Endothelial cell of umbilical vein (primary cell): ENCODE results near the gene ADH7. TPM values are rescaled to one million over a fixed set of nuclear protein-coding genes. Genes with fewer than 3 reads are reported as not detected.

Source experiments
- BruUV-seq: library from RNA; stranded (reverse); fragments of 400-500 nt; replicated peaks from 2 replicates; lab custom pipeline; 2021; lab: Mats Ljungman, UMichigan
- CTCF ChIA-PET: fragments of 300-600, 350-600 bp; sonication (Branson Sonifier 250); formaldehyde crosslinking; loops from one replicate; lab custom pipeline; 2021; ENCODE audit warnings: antibody characterized with exemption, inconsistent platforms; lab: Charles Lee
- POLR2A ChIA-PET: fragments of 300-600, 350-600 bp; sonication (Branson Sonifier 250); formaldehyde crosslinking; loops from one replicate; lab custom pipeline; 2021; ENCODE audit warnings: antibody characterized with exemption, inconsistent platforms; lab: Charles Lee
- DNase-seq: peaks from one replicate; pipeline ENCODE4 v3.0.0-alpha.2; 2011; ENCODE audit warnings: low read depth, low spot score
- FAIRE-seq: peaks from 2 replicates; lab custom pipeline; 2011; peaks lifted over from hg19 to GRCh38; lab: Jason Lieb, UNC
- H2AFZ ChIP-seq: 2 replicates; pipeline ENCODE4 v1.6.0; 2012; ENCODE audit warnings: low read depth, low read length, control low read depth, inconsistent platforms
- H3K27ac ChIP-seq: 2 replicates; pipeline ENCODE4 v1.5.1; 2011; ENCODE audit warnings: low read depth, mild to moderate bottlenecking, control low read depth, low read length, moderate library complexity; ENCODE audit not compliant: insufficient read depth
- H3K27me3 ChIP-seq, 2 experiments: 2 replicates each; pipeline versions ENCODE4 v1.6.0 to v1.6.1; 2011; ENCODE audit warnings: low read length in 2 of 2, mixed read lengths in 1 of 2; ENCODE audit not compliant: control insufficient read depth in 2 of 2, insufficient read depth in 2 of 2
- H3K36me3 ChIP-seq, 2 experiments: 2 replicates in 1 of 2; 3 replicates in 1 of 2; pipeline ENCODE4 v1.5.1; 2011; ENCODE audit warnings: low read length in 2 of 2, mild to moderate bottlenecking in 1 of 2, moderate library complexity in 1 of 2; ENCODE audit not compliant: control insufficient read depth in 2 of 2, insufficient read depth in 2 of 2; ENCODE audit errors: extremely low read depth in 1 of 2
- H3K4me1 ChIP-seq: 3 replicates; pipeline ENCODE4 v1.5.1; 2011; ENCODE audit warnings: mild to moderate bottlenecking, low read length; ENCODE audit not compliant: control insufficient read depth, insufficient read depth; ENCODE audit errors: extremely low read depth
- H3K4me2 ChIP-seq: 2 replicates; pipeline ENCODE4 v1.6.1; 2011; ENCODE audit warnings: low read length, control low read depth, mixed read lengths; ENCODE audit not compliant: insufficient read depth
- H3K4me3 ChIP-seq, 3 experiments: fragments of 200-600 bp in 1 of 3; sonication (generic), shearing (Covaris generic) in 1 of 3; replicated peaks in 1 of 3; 2 replicates each; pipeline ENCODE4 v1.5.1; 2011 to 2016; ENCODE audit warnings: control low read depth in 3 of 3, low read length in 3 of 3, mild to moderate bottlenecking in 2 of 3, inconsistent platforms in 1 of 3, low read depth in 1 of 3, moderate library complexity in 1 of 3; ENCODE audit not compliant: insufficient read depth in 1 of 3
- H3K79me2 ChIP-seq: 2 replicates; pipeline ENCODE4 v1.6.0; 2012; ENCODE audit warnings: low read length, inconsistent platforms; ENCODE audit not compliant: control insufficient read depth, insufficient read depth
- H3K9ac ChIP-seq: replicated peaks from 2 replicates; pipeline ENCODE3; 2011; ENCODE audit warnings: low read length, control low read depth; ENCODE audit not compliant: insufficient read depth; ENCODE audit errors: extremely low read depth
- H3K9me1 ChIP-seq: replicated peaks from 3 replicates; pipeline ENCODE4 v1.6.0; 2011; ENCODE audit warnings: mild to moderate bottlenecking, low read length; ENCODE audit not compliant: control insufficient read depth, insufficient read depth; ENCODE audit errors: extremely low read depth
- H3K9me3 ChIP-seq: replicated peaks from 2 replicates; pipeline ENCODE4 v1.5.1; 2012; ENCODE audit warnings: low read length, inconsistent platforms; ENCODE audit not compliant: control insufficient read depth, insufficient read depth
- H4K20me1 ChIP-seq: replicated peaks from 2 replicates; pipeline ENCODE3; 2011; ENCODE audit warnings: mild to moderate bottlenecking, low read length; ENCODE audit not compliant: control insufficient read depth, insufficient read depth; ENCODE audit errors: extremely low read depth
- JUN ChIP-seq: IDR thresholded peaks from 2 replicates; pipeline ENCODE4 v1.6.1; 2011; ENCODE audit warnings: borderline replicate concordance, low read depth; ENCODE audit not compliant: insufficient read length, insufficient read depth
- MYC ChIP-seq: IDR thresholded peaks from one replicate; pipeline ENCODE4 v1.6.1; 2011; ENCODE audit warnings: mild to moderate bottlenecking, low read depth, low read length
- POLR2AphosphoS5 ChIP-seq: IDR thresholded peaks from 2 replicates; pipeline ENCODE4 v1.6.1; 2012; ENCODE audit warnings: low read depth, mild to moderate bottlenecking, control low read depth, low read length, moderate library complexity; ENCODE audit not compliant: insufficient read depth
- dilution Hi-C: fragments of 300-500 bp; cut with MboI; formaldehyde crosslinking; loops from one replicate; pipeline ENCODE4 v1.15.0; 2019; ENCODE audit warnings: low sequenced_read_pairs; ENCODE audit not compliant: extremely low pct_ligation_motif_present
- intact Hi-C: fragments of 100-400 bp; cut with micrococcal nuclease; formaldehyde crosslinking; loops from one replicate; pipeline ENCODE4 v1.10.0; 2022
- polyA plus RNA-seq, 4 experiments: library from polyadenylated mRNA; depleted of rRNA in 3 of 4; stranded (reverse) in 3 of 4; unstranded in 1 of 4; fragments of >200 nt; gene quantifications; 2 replicates each; pipeline versions ENCODE4 v1.2.1 to v1.2.3, GENCODE V29; 2011 to 2012; ENCODE audit warnings: missing spikeins in 1 of 4
- total RNA-seq: library from RNA; stranded (reverse); gene quantifications from 2 replicates; pipeline ENCODE4 v1.2.3, GENCODE V29; 2021

The ADH7 gene
- total and polyA plus RNA-seq, 2 donors (not counting 3 experiments of a cell fraction or from before 2014, with no cell fraction given) = not detected

- Histone ChIP-seq H3K4me2 (no peak overlapping the region), H3K9me1 (no peaks in the 10 kb centered on the region), H2AFZ (no peak overlapping the region), H3K79me2 (no peaks in the 10 kb centered on the region), H3K27me3 (peaks cover 0 to 5% of the 10 kb centered on the region in 2 experiments), H4K20me1 (no peaks in the 10 kb centered on the region), H3K27ac (no peak overlapping the region), H3K9me3 (no peaks in the 10 kb centered on the region), H3K9ac (no peak overlapping the region), H3K36me3 (no peaks in the 10 kb centered on the region), H3K4me1 (no peaks in the 10 kb centered on the region), H3K4me3 (no peak overlapping the region)
- dilution Hi-C loops = no loop called here
- no TSS peak for BruUV-seq
- TF ChIP-seq JUN (no peak), POLR2AphosphoS5 (no peak)
- FAIRE-seq (no peak), DNase-seq (no peak)
- intact Hi-C loops = no loop called here
- CTCF ChIA-PET = interaction anchor here (1.7 kb wide), 1 partner anchor 10 kb away, joined by 6 read pairs; no protein-coding TSS in a partner anchor
- POLR2A ChIA-PET = no interaction called here
Measured at GRCh38 chr4:99394896-99395295, 40.2 kb downstream of the ADH7 start.

- Histone ChIP-seq H3K27ac (no peak overlapping the region), H2AFZ (no peak overlapping the region), H3K4me3 (no peak overlapping the region), H3K27me3 (no peaks in the 10 kb centered on the region), H3K9me3 (no peaks in the 10 kb centered on the region), H4K20me1 (no peaks in the 10 kb centered on the region), H3K4me2 (no peak overlapping the region), H3K9me1 (no peaks in the 10 kb centered on the region), H3K9ac (no peak overlapping the region), H3K79me2 (no peaks in the 10 kb centered on the region), H3K4me1 (no peaks in the 10 kb centered on the region), H3K36me3 (no peaks in the 10 kb centered on the region)
- intact Hi-C loops (no loop called here), dilution Hi-C loops (no loop called here)
- ChIA-PET POLR2A (no interaction called here), CTCF (interaction anchor here (0.7 kb wide), 1 partner anchor 15 kb away, joined by 3 read pairs; no protein-coding TSS in a partner anchor)
- FAIRE-seq (no peak), DNase-seq (no peak)
- TF ChIP-seq MYC = no peak
- no TSS peak for BruUV-seq
Measured at GRCh38 chr4:99390055-99390454, 45.1 kb downstream of the ADH7 start.
